HG02885 (cell line): ENCODE data around the gene MCF2L2.
A peak's percentile ranks its signal among the peaks of the same experiment; 100 is the strongest.

Experiments
- ATAC-seq: cut with Tn5 transposase; IDR thresholded peaks from one replicate; pipeline ENCODE4 v1.9.1; 2021; ENCODE audit warnings: mild to moderate bottlenecking; ENCODE audit not compliant: unreplicated experiment, poor library complexity

MCF2L2 gene

GRCh38 chr3:183332487-183332886 lies 95.9 kb downstream of the MCF2L2 start:
- ATAC-seq = no peak

- no peak for ATAC-seq
Measured at GRCh38 chr3:183331498-183331897, 96.9 kb downstream of the MCF2L2 start.

- no peak for ATAC-seq
Measured at GRCh38 chr3:183330881-183331280, 97.5 kb downstream of the MCF2L2 start.

- no peak for ATAC-seq
Measured at GRCh38 chr3:183329543-183329942, 98.9 kb downstream of the MCF2L2 start.

- ATAC-seq = no peak
Measured at GRCh38 chr3:183328823-183329222, 99.6 kb downstream of the MCF2L2 start.

- ATAC-seq = no peak
Measured at GRCh38 chr3:183328164-183328563, 100.3 kb downstream of the MCF2L2 start.

- no peak for ATAC-seq
Measured at GRCh38 chr3:183327343-183327742, 101.1 kb downstream of the MCF2L2 start.

GRCh38 chr3:183324083-183324482 lies 104.3 kb downstream of the MCF2L2 start:
- no peak for ATAC-seq

GRCh38 chr3:183319371-183319770 lies 109.0 kb downstream of the MCF2L2 start:
- no peak for ATAC-seq

- ATAC-seq = no peak
Measured at GRCh38 chr3:183318877-183319276, 109.5 kb downstream of the MCF2L2 start.

GRCh38 chr3:183317886-183318865 lies 110.2 kb downstream of the MCF2L2 start:
- ATAC-seq = no peak

GRCh38 chr3:183317271-183317670 lies 111.1 kb downstream of the MCF2L2 start:
- no peak for ATAC-seq

- no peak for ATAC-seq
Measured at GRCh38 chr3:183315739-183316138, 112.7 kb downstream of the MCF2L2 start.

GRCh38 chr3:183313764-183314163 lies 114.7 kb downstream of the MCF2L2 start:
- ATAC-seq = no peak

- no peak for ATAC-seq
Measured at GRCh38 chr3:183313351-183313750, 115.1 kb downstream of the MCF2L2 start.

GRCh38 chr3:183312433-183312832 lies 116.0 kb downstream of the MCF2L2 start:
- ATAC-seq = no peak

- no peak for ATAC-seq
Measured at GRCh38 chr3:183310936-183311335, 117.5 kb downstream of the MCF2L2 start.

GRCh38 chr3:183309276-183309675 lies 119.1 kb downstream of the MCF2L2 start:
- ATAC-seq = no peak

- no peak for ATAC-seq
Measured at GRCh38 chr3:183308751-183309150, 119.7 kb downstream of the MCF2L2 start.

GRCh38 chr3:183307749-183308148 lies 120.7 kb downstream of the MCF2L2 start:
- ATAC-seq = no peak

- ATAC-seq = peak; percentile 84
Measured at GRCh38 chr3:183306798-183307671, 121.4 kb downstream of the MCF2L2 start.
